HG03378 (cell line): ENCODE results near the gene EIPR1.

Experiments used
- ATAC-seq: cut with Tn5 transposase; IDR thresholded peaks from one replicate; pipeline ENCODE4 v1.9.1; 2021; ENCODE audit warnings: mild to moderate bottlenecking, moderate library complexity; ENCODE audit not compliant: unreplicated experiment

The EIPR1 gene

GRCh38 chr2:3377612-3378432 is at the start of gene EIPR1:
EIPR1 (minus strand) TSS chr2:3377818; CDS start chr2:3377689, 129 bp downstream.
- peak; percentile 83 for ATAC-seq

DNA sequence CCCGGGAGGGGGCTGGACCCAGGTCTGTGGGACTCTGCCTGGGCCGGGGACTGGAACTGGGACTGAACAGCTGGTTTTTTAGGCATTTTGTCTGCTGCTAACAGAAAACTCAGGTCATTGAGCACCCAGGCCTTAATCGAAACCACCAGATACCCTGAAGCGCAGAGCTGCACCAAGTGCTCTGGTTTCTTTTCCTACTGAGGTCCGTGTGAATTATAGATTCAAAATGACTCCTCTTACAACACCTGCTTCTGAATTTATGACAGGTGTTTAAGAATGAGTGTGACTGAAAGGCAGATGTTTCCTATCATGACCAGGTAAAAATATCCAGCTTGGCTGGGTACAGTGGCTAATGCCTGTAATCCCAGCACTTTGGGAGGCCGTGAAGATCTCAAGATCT is 49.7 kb upstream of the EIPR1 start:
- ATAC-seq = no peak

GRCh38 chr2:3426615-3427014 is 49.0 kb upstream of the EIPR1 start:
- ATAC-seq = no peak

- no peak for ATAC-seq
These were observed 46.7 kb upstream of the EIPR1 start for GRCh38 chr2:3424171-3424795.

- peak; percentile 47 for ATAC-seq
These were observed 46.0 kb upstream of the EIPR1 start for GRCh38 chr2:3423492-3424170.

DNA sequence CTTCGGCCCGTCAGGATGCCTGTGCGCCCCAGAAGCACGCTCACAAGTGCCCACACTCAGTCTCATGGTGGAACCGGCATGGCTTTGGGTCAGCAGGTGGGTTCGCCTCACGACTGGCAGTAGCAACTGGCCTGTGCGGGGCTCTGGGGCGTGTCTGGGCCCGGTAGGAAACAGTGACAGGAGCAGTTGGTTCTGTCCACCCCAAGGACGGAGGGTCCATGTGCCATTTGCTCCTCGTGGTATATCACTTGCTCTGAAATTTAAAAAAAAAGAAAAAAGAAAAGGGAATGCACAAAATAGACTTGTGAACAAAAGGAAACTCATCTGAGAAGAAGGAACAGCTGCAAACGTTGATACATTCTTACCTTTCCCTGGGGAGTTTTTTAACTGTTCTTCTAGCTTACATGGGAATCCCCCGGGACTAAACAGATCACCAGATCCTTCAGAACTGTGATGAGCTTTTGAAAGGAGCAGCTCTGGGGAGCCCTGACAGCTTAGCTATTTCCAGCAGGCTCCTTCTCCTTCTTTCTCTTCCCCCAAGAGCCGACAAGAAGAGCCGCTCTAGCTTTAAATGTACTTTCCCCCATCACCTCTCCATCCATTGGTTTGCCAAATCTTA is 44.7 kb upstream of the EIPR1 start:
- peak; percentile 67 for ATAC-seq

DNA sequence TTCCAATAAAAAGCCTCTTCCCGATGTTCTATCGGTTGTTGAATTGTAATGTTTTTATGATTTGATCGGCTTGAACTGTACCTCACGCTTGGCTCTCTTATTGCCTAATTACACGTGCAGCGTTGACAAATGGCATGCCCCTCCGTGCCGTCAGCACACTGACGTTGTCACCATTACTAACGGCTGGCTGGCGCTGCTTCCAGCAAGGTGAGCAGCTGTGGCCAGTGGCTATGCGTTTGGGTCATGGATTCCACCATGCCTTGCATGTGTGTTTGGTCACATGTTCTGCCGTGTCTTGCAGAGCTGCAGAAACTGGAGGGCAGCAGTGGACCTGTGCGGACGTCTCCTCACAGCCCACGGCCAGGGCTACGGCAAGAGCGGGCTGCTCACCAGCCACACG is 44.0 kb upstream of the EIPR1 start:
- ATAC-seq = no peak

GRCh38 chr2:3420769-3421397 is 43.3 kb upstream of the EIPR1 start:
- ATAC-seq = no peak

DNA sequence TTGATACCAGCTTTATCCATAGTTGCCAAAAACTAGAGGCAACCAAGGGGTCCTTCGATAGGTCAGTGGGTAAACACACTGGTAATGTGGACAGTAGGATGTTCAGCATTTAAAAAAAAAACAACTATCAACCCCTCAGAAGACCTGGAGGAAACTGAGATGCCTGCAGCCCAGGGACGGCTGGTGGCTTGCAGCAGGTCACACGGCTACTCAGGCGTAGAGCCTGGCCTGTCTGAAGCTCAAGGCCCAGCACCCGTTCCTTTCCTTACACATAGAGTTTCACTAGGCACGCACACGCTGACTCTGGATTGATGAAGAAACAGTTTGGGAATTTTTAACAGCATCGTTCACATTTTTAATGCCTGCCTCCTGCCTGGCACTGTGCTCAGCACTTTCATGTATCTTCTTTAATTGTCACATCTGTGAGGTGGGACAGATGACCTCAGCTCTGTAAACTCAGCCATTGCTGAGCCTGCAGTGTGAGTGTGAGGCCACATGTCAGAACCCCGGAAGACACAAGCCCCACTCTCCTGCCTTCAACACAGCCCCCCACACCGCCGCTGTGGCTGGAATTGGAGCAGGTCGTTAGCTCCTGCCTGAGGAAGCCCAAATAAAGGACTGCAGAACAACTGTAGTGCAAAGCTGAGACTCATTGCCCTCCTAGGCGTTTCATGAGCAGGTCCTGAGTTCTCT is 42.6 kb upstream of the EIPR1 start:
- no peak for ATAC-seq

DNA sequence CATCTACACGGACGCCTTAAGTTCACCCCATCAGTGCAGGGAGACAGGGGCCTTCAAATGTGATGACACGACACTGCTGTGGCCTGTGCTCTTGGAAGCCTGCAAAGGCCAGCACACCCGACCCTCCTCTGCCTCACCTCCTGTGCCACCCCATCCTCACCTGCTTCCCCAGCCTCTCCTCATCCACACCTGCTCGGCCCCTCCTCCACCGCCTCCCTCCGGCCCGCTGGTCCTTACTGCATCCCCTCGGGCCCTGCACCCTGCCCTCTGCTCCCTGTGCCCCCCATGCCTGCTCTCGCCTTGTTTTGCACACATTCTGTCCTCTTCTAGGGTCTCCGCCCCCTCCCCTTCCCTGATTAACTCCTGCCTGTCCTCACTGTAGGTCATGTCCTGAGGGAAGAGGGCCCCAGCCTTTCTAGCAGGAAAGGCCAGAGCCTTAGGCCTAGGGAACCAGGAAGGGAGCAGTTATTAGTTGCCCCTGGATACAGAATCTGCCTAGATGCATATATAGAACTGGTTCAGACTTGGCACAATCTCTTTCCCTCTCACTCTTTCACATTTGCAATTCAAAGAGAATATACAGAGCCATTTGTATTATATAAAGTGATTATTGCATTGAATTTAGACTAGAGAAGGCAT is 41.3 kb upstream of the EIPR1 start:
- no peak for ATAC-seq

- ATAC-seq = no peak
These were observed 36.7 kb upstream of the EIPR1 start for GRCh38 chr2:3414133-3414860.

DNA sequence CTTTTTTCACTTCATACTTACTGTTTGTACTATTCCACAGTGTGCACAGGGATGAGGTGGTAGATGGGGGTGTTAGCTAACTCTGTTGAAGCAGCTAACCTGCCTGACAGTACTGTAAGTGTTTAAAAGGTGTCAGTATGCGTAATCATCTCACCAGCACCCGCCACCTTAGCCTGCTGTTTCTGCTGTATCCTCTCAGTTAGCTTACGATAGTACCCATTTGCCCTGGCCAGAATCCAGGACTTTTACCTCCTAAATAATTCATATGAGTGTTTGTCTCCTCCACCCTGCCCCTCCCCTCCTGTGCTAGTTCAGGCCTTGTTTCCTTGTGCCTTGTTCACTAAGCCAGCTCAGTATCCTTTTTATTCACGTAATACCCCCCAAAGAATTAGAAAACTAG is 36.1 kb upstream of the EIPR1 start:
- no peak for ATAC-seq

GRCh38 chr2:3411103-3411502 is 33.5 kb upstream of the EIPR1 start:
- no peak for ATAC-seq

GRCh38 chr2:3409627-3410170 is 32.1 kb upstream of the EIPR1 start:
- no peak for ATAC-seq

GRCh38 chr2:3408781-3409180 is 31.2 kb upstream of the EIPR1 start:
- ATAC-seq = no peak

DNA sequence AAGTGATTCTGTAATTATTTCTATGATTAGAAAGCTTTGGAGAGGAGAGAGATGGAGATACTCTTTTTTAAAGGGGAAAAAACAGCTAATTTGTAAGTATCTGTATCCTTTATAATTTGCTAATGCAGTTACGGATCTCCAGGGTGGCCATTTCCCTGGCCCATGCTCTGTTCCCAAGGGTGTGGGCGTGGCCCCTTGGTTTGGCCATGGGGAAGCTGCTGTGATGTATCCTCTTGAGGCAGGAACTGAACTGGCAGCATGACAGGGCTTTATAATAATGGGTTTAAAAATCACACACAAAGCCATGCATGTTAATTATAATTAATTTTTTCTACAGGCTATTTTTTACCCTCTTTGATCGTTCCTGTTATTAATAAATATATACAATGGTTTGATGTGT is 28.9 kb upstream of the EIPR1 start:
- no peak for ATAC-seq

DNA sequence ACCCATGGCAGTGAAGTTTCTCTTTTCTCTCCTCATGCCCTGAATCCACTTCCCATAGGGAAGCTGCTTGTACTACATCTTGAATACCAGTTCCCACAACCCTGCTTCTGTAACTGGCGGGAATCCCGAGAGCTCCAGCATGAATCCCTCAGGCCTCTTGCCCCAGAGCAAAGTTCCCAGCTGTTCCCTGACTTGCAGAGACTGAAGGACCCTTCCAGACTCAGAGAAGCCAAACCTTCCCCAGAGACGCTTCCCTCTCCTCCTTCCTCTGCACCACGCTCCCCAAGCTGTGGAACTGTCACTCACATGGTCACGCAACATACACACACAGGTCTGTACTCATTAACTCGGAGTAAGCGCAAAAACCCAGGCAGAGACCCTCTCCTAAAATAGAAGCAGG is 28.3 kb upstream of the EIPR1 start:
- no peak for ATAC-seq

DNA sequence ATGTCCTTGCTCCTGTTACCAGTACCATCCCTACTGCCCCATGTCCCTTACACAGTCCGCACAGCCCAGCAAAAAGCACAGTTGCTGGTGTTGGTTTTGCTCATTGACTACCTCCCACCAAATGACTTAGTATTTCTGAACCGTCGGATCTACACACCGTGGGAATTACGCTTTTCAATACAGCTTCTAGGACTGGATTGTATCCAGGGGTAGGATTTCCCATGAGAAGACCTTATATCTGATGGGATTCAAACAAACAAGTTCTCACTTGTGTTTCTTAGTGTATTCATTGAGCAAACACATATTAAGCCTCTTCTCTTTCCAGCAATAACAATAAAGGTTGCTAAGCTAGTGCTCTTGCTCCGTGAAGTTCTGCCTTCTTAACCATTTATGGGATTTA is 27.7 kb upstream of the EIPR1 start:
- ATAC-seq = no peak

- ATAC-seq = no peak
These were observed 26.8 kb upstream of the EIPR1 start for GRCh38 chr2:3404349-3404894.
